ENCODE measurements around the gene PCED1B. TPM values are rescaled to one million over a fixed set of nuclear protein-coding genes. Genes with fewer than 3 reads are reported as not detected.
A peak's percentile ranks its signal among the peaks of the same experiment; 100 is the strongest.
"Not testable (repeated sequence)": the region's sequence is repeated elsewhere in the genome, so short reads cannot be mapped to it uniquely, and the experiment has no call there.

The PCED1B gene
- total and polyA plus RNA-seq, 8 donors = 0.60 to 8.1 (median 1.3) TPM

- peaks cover 0 to 8% of the 10 kb centered on the region in 2 donors for H3K4me1 ChIP-seq
- no peak overlapping the region for H3K27ac ChIP-seq
- H3K36me3 ChIP-seq = no peaks in the 10 kb centered on the region
- peaks cover 0 to 9% of the 10 kb centered on the region in 2 donors for H3K9me3 ChIP-seq
- DNase-seq (no peak), ATAC-seq (no peak)
- no peaks in the 10 kb centered on the region for H3K27me3 ChIP-seq
- no peak for TF ChIP-seq CTCF (IDR thresholded peaks at IDR 0.05)
- H3K4me3 ChIP-seq = no peak overlapping the region
- intact Hi-C loops (cut with DNase I) = no loop called here
Observed at GRCh38 chr12:47160316-47161244, 81.2 kb downstream of the PCED1B start.

- no peak overlapping the region for H3K4me3 ChIP-seq
- peaks cover 0 to 7% of the 10 kb centered on the region in 2 donors for H3K9me3 ChIP-seq
- H3K27ac ChIP-seq = no peak overlapping the region
- intact Hi-C loops (cut with DNase I) = no loop called here
- no peaks in the 10 kb centered on the region for H3K4me1 ChIP-seq
- no peak for DNase-seq
- no peaks in the 10 kb centered on the region for H3K27me3 ChIP-seq
- no peak for TF ChIP-seq CTCF (IDR thresholded peaks at IDR 0.05)
- no peaks in the 10 kb centered on the region for H3K36me3 ChIP-seq
- no peak for ATAC-seq
Observed at GRCh38 chr12:47164116-47164515, 84.7 kb downstream of the PCED1B start.

GRCh38 chr12:47164724-47165439 lies 85.5 kb downstream of the PCED1B start:
- intact Hi-C loops (cut with DNase I) = no loop called here
- no peak for ATAC-seq
- Histone ChIP-seq H3K9me3 (peaks cover 0 to 5% of the 10 kb centered on the region in 2 donors), H3K4me3 (no peak overlapping the region), H3K27me3 (no peaks in the 10 kb centered on the region), H3K4me1 (no peaks in the 10 kb centered on the region), H3K36me3 (no peaks in the 10 kb centered on the region), H3K27ac (no peak overlapping the region)
- DNase-seq = no peak
- TF ChIP-seq CTCF (IDR thresholded peaks at IDR 0.05) = no peak

- Histone ChIP-seq H3K27ac (no peak overlapping the region), H3K36me3 (no peaks in the 10 kb centered on the region), H3K4me1 (no peaks in the 10 kb centered on the region), H3K27me3 (no peaks in the 10 kb centered on the region), H3K9me3 (peaks cover 0 to 9% of the 10 kb centered on the region in 2 donors), H3K4me3 (no peak overlapping the region)
- ATAC-seq = peak; percentile 56
- no peak for DNase-seq
- TF ChIP-seq CTCF (IDR thresholded peaks at IDR 0.05) = no peak
- intact Hi-C loops (cut with DNase I) = no loop called here
Observed at GRCh38 chr12:47165934-47166333, 86.5 kb downstream of the PCED1B start.

- DNase-seq (no peak), ATAC-seq (no peak)
- TF ChIP-seq CTCF (IDR thresholded peaks at IDR 0.05) = no peak
- H3K4me3 ChIP-seq = no peak overlapping the region
- H3K27ac ChIP-seq = no peak overlapping the region
- no peaks in the 10 kb centered on the region for H3K27me3 ChIP-seq
- H3K4me1 ChIP-seq = no peaks in the 10 kb centered on the region
- no peaks in the 10 kb centered on the region for H3K36me3 ChIP-seq
- H3K9me3 ChIP-seq = peaks cover 0 to 9% of the 10 kb centered on the region in 2 donors
- intact Hi-C loops (cut with DNase I) = no loop called here
Observed at GRCh38 chr12:47166365-47166764, 86.9 kb downstream of the PCED1B start.

GRCh38 chr12:47170281-47170680 lies 90.9 kb downstream of the PCED1B start:
- ATAC-seq; H3K27ac ChIP-seq; H3K9me3 ChIP-seq; H3K4me1 ChIP-seq; H3K4me3 ChIP-seq; H3K36me3 ChIP-seq; H3K27me3 ChIP-seq; DNase-seq; intact Hi-C loops (cut with DNase I): not testable (repeated sequence)
